LNCaP clone FGC (cell line): Measurements from ENCODE around the gene PBX1.

Source experiments
- DNase-seq: peaks from one replicate; pipeline ENCODE4 v3.0.0-alpha.2; 2011; ENCODE audit warnings: low read depth
- H3K4me3 ChIP-seq: 2 replicates; pipeline ENCODE4 v1.5.1; 2011; ENCODE audit warnings: mild to moderate bottlenecking, low read depth, low read length, control low read depth
- TF ChIP-seq, protein P1 (sequence below): IDR thresholded peaks from 2 replicates; pipeline ENCODE4 v1.5.1; 2012; ENCODE audit warnings: mild to moderate bottlenecking; ENCODE audit not compliant: control insufficient read depth, insufficient read depth; ENCODE audit errors: extremely low read depth

PBX1 gene

GRCh38 chr1:164838786-164839185 is 279.8 kb downstream of the PBX1 start:
- TF ChIP-seq, protein P1, sequence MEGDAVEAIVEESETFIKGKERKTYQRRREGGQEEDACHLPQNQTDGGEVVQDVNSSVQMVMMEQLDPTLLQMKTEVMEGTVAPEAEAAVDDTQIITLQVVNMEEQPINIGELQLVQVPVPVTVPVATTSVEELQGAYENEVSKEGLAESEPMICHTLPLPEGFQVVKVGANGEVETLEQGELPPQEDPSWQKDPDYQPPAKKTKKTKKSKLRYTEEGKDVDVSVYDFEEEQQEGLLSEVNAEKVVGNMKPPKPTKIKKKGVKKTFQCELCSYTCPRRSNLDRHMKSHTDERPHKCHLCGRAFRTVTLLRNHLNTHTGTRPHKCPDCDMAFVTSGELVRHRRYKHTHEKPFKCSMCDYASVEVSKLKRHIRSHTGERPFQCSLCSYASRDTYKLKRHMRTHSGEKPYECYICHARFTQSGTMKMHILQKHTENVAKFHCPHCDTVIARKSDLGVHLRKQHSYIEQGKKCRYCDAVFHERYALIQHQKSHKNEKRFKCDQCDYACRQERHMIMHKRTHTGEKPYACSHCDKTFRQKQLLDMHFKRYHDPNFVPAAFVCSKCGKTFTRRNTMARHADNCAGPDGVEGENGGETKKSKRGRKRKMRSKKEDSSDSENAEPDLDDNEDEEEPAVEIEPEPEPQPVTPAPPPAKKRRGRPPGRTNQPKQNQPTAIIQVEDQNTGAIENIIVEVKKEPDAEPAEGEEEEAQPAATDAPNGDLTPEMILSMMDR, result no peak
- no peak for DNase-seq
- H3K4me3 ChIP-seq, result no peak overlapping the region

GRCh38 chr1:164840936-164841335 is 282.0 kb downstream of the PBX1 start:
- no peak for DNase-seq
- no peak overlapping the region for H3K4me3 ChIP-seq
- TF ChIP-seq, protein P1, result no peak

DNA sequence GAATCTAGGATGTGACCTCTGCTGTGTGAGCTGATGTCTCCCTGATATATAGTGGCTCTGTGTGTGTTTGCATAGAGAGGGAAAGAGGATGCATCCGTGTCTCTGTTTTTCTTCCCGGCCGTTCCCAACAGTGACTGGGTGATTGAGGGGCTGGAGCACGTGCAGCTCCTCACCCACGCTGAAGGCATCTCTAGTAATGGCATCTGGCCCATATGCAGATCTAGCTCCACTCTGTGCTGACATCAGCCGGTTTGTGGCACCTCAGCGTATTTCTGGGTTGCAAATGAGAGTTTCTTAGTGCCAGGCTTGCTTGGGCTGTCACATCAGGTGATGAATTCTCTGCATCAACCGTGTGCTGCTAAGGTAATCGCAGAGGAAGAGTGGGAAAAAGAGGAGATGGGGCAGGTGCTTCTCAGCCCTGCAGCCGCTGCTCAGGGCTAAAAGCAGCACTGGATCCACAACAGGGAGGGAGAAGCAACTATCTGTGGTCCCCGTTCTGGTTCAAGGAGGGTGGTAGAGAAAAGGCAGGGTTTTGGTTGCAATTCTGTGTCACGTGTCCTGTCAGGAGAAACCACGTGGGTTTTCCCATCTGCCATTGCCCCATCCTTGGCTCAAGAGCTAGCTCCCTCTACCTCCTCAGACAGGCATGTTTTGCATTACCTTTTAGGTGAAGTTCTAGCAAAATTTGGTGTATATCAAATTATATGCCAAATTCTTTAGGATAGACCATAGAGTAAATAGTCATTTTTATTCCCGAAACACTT is 282.9 kb downstream of the PBX1 start:
- TF ChIP-seq, protein P1, result no peak
- H3K4me3 ChIP-seq, result no peak overlapping the region
- no peak for DNase-seq

DNA sequence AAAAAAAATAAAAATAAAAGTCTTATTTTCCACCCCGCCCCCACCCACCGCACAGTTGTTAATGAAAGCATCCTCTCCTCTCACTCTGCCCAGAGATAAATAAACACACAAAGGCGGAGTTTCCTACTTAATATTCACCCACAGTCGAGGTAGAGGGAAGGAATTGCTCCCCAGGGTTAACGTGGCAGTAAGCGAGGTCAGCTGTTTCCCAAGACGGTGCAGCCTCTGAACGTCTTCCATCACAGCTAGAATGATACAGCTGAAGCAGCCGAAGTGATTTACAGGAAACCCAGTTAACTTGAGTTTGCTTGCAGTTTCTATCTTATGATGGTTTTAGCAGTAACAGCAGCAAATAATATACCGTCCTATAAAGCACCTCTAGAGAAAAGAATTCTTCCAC is 283.9 kb downstream of the PBX1 start:
- no peak for DNase-seq
- TF ChIP-seq, protein P1, result no peak
- no peak overlapping the region for H3K4me3 ChIP-seq

GRCh38 chr1:164843743-164844500 is 284.9 kb downstream of the PBX1 start:
- TF ChIP-seq, protein P1, result no peak
- no peak overlapping the region for H3K4me3 ChIP-seq
- DNase-seq, result no peak

DNA sequence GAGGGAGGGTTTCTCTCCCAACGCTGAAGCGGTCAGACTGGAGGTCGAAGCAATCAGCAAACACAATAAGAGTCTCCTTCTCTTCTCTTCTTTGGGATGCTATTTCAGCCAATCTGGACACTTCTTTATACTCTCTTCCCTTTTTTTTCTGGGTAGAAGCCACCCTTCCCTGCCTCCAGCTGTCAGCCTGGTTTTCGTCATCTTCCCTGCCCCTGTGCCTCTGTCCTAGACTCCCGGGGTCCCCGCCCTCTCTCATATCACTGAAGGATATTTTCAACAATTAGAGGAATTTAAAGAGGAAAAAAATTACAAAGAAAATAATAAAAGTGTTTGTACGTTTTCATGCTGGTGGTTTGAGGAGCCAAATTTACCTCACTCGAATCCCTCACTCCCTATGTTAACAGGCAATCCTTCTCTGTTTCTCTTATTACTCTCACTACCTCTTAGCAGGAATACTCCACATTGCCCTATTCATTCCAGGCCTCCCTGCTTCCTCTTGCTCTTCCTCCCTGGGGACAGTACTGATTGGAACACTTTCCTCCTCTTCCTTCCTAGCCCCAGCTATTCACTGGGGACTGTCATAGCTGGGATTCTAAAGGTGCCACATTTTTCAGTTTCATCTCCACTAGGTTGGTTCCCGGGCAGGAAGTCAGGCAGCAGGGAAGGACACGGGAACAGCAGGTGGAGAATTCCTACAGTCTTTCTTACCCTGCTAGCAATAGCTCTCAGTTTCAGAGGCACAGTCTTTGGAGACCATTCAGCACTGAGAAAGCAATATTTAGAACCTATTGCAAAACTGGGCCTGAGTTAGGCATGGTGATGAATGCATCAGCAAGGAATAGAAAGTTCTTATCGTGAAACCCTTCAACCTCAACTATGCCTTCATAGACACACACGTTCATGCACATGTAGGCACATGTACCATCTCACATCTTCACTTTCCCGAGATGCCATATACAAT is 288.0 kb downstream of the PBX1 start:
- TF ChIP-seq, protein P1, result no peak
- no peak for DNase-seq
- no peak overlapping the region for H3K4me3 ChIP-seq
